H9 (cell line): Measurements from ENCODE around the gene FEM1C. TPM values are rescaled to one million over a fixed set of nuclear protein-coding genes. Genes with fewer than 3 reads are reported as not detected.

Experiments
- DNase-seq: peaks from one replicate; pipeline ENCODE4 v3.0.0-alpha.2; 2017
- H2AFZ ChIP-seq: one replicate; pipeline ENCODE4 v1.6.1; 2013; ENCODE audit warnings: mild to moderate bottlenecking, low read length, control low read depth, moderate library complexity
- H2AK5ac ChIP-seq: 2 replicates; pipeline ENCODE4 v1.6.1; 2013; ENCODE audit warnings: low read length, control low read depth, mixed read lengths; ENCODE audit not compliant: insufficient read length
- H2BK120ac ChIP-seq: one replicate; pipeline ENCODE4 v1.6.1; 2013; ENCODE audit warnings: low read depth, mild to moderate bottlenecking, low read length, control low read depth, inconsistent platforms; ENCODE audit not compliant: poor library complexity, severe bottlenecking
- H2BK12ac ChIP-seq: 2 replicates; pipeline ENCODE4 v1.6.1; 2013; ENCODE audit warnings: low read length, control low read depth, mixed read lengths, low read depth; ENCODE audit not compliant: insufficient read length
- H2BK15ac ChIP-seq: 2 replicates; pipeline ENCODE4 v1.6.1; 2013; ENCODE audit warnings: low read depth, low read length, control low read depth
- H2BK20ac ChIP-seq: one replicate; pipeline ENCODE4 v1.6.1; 2013; ENCODE audit warnings: low read depth, mild to moderate bottlenecking, low read length, control low read depth, inconsistent platforms; ENCODE audit not compliant: poor library complexity, severe bottlenecking
- H2BK5ac ChIP-seq: 2 replicates; pipeline ENCODE4 v1.6.1; 2013; ENCODE audit warnings: low read length, control low read depth, mixed read lengths; ENCODE audit not compliant: insufficient read length
- H3K14ac ChIP-seq: 2 replicates; pipeline ENCODE4 v1.6.1; 2013; ENCODE audit warnings: low read length, control low read depth; ENCODE audit not compliant: insufficient read depth
- H3K18ac ChIP-seq: 2 replicates; pipeline ENCODE4 v1.6.1; 2013; ENCODE audit warnings: low read depth, mild to moderate bottlenecking, mixed read lengths, low read length, control low read depth; ENCODE audit not compliant: insufficient read length
- H3K23ac ChIP-seq: 2 replicates; pipeline ENCODE4 v1.6.1; 2013; ENCODE audit warnings: low read length, control low read depth, mixed read lengths, low read depth; ENCODE audit not compliant: insufficient read length
- H3K23me2 ChIP-seq: 2 replicates; pipeline ENCODE4 v1.6.1; 2013; ENCODE audit warnings: low read depth, mild to moderate bottlenecking, mixed read lengths, low read length, control low read depth; ENCODE audit not compliant: insufficient read length, poor library complexity, severe bottlenecking
- H3K27ac ChIP-seq: 2 replicates; pipeline ENCODE4 v1.5.1; 2013; ENCODE audit warnings: low read length, control low read depth, mixed read lengths, low read depth; ENCODE audit not compliant: insufficient read length
- H3K27me3 ChIP-seq: 2 replicates; pipeline ENCODE4 v1.6.1; 2013; ENCODE audit warnings: low read length, control low read depth, inconsistent platforms; ENCODE audit not compliant: insufficient read depth
- H3K4ac ChIP-seq: 2 replicates; pipeline ENCODE4 v1.6.1; 2013; ENCODE audit warnings: low read depth, mild to moderate bottlenecking, control low read depth, inconsistent platforms, low read length, moderate library complexity
- H3K4me1 ChIP-seq: 2 replicates; pipeline ENCODE4 v1.6.1; 2013; ENCODE audit warnings: low read length, control low read depth, inconsistent platforms; ENCODE audit not compliant: insufficient read depth
- H3K4me2 ChIP-seq: 2 replicates; pipeline ENCODE4 v1.6.1; 2013; ENCODE audit warnings: low read length, control low read depth, mixed read lengths; ENCODE audit not compliant: insufficient read length, insufficient read depth
- H3K56ac ChIP-seq: 2 replicates; pipeline ENCODE4 v1.6.1; 2013; ENCODE audit warnings: low read depth, mild to moderate bottlenecking, mixed read lengths, low read length, control low read depth; ENCODE audit not compliant: insufficient read length
- H3K79me1 ChIP-seq: 2 replicates; pipeline ENCODE4 v1.6.1; 2013; ENCODE audit warnings: low read depth, mild to moderate bottlenecking, moderate library complexity, low read length, control low read depth, inconsistent platforms; ENCODE audit not compliant: insufficient read depth, poor library complexity, severe bottlenecking
- H3K79me2 ChIP-seq: 2 replicates; pipeline ENCODE4 v1.6.1; 2013; ENCODE audit warnings: low read length, control low read depth, inconsistent platforms; ENCODE audit not compliant: insufficient read depth
- H3K9ac ChIP-seq: 2 replicates; pipeline ENCODE4 v1.6.1; 2013; ENCODE audit warnings: low read length, control low read depth, mixed read lengths; ENCODE audit not compliant: insufficient read length; ENCODE audit errors: extremely low read depth
- H3K9me3 ChIP-seq: one replicate; pipeline ENCODE4 v1.6.1; 2013; ENCODE audit warnings: low read depth, low read length, inconsistent platforms; ENCODE audit not compliant: control insufficient read depth
- H3T11ph ChIP-seq: one replicate; pipeline ENCODE4 v1.6.1; 2013; ENCODE audit warnings: mild to moderate bottlenecking, low read length, control low read depth, inconsistent platforms
- H4K20me1 ChIP-seq: one replicate; pipeline ENCODE4 v1.6.1; 2013; ENCODE audit not compliant: control insufficient read depth, insufficient read length, insufficient read depth
- H4K5ac ChIP-seq: 2 replicates; pipeline ENCODE4 v1.6.1; 2013; ENCODE audit warnings: low read depth, mild to moderate bottlenecking, mixed read lengths, low read length, control low read depth; ENCODE audit not compliant: insufficient read length
- H4K8ac ChIP-seq: replicated peaks from 2 replicates; pipeline ENCODE4 v1.6.1; 2013; ENCODE audit warnings: low read length, control low read depth, mixed read lengths, low read depth; ENCODE audit not compliant: insufficient read length
- H4K91ac ChIP-seq: 2 replicates; pipeline ENCODE4 v1.6.1; 2013; ENCODE audit warnings: low read depth, mild to moderate bottlenecking, moderate library complexity, mixed read lengths, low read length, control low read depth; ENCODE audit not compliant: insufficient read length
- H3K27ac Mint-ChIP-seq, 3 experiments: 2 replicates in 2 of 3; 3 replicates in 1 of 3; pipeline ENCODE4 v1.8.0; 2020 to 2021; ENCODE audit warnings: mixed read lengths in 3 of 3, mild to moderate bottlenecking in 1 of 3, moderate library complexity in 1 of 3
- H3K27me3 Mint-ChIP-seq: 2 replicates; pipeline ENCODE4 v1.8.0; 2021; ENCODE audit warnings: low read depth, mild to moderate bottlenecking, moderate library complexity, mixed read lengths
- H3K36me3 Mint-ChIP-seq, 3 experiments: 2 replicates in 2 of 3; 3 replicates in 1 of 3; pipeline ENCODE4 v1.8.0; 2020 to 2021; ENCODE audit warnings: low read depth in 3 of 3, mixed read lengths in 3 of 3; ENCODE audit not compliant: insufficient read depth in 1 of 3
- H3K4me1 Mint-ChIP-seq, 2 experiments: 2 replicates each; pipeline ENCODE4 v1.8.0; 2020; ENCODE audit warnings: mixed read lengths in 2 of 2
- H3K4me3 Mint-ChIP-seq, 2 experiments: 2 replicates in 1 of 2; 3 replicates in 1 of 2; pipeline ENCODE4 v1.8.0; 2020 to 2021; ENCODE audit warnings: mild to moderate bottlenecking in 2 of 2, mixed read lengths in 2 of 2, moderate library complexity in 1 of 2
- H3K9me3 Mint-ChIP-seq, 2 experiments: 2 replicates in 1 of 2; 3 replicates in 1 of 2; pipeline ENCODE4 v1.8.0; 2020; ENCODE audit warnings: mild to moderate bottlenecking in 2 of 2, mixed read lengths in 2 of 2, moderate library complexity in 1 of 2
- WGBS: extraction: QIAGEN DNeasy Blood & Tissue Kit; methylation state at CpG from one replicate; pipeline ENCODE4 v1.1.7; 2013; ENCODE audit warnings: missing lambda C conversion rate, low lambda C conversion rate, mixed read lengths; ENCODE audit not compliant: insufficient read length; ENCODE audit errors: extremely low coverage; 5-methylcytosine and 5-hydroxymethylcytosine counted together
- total RNA-seq: library from RNA; stranded (reverse); gene quantifications from 2 replicates; pipeline ENCODE4 v1.2.1, GENCODE V29; 2021
- TF ChIP-seq, protein P1 (sequence below): fragments of 200-600 bp; sonication (generic); conservative IDR thresholded peaks from 3 replicates; pipeline ENCODE4 v1.8.0; 2021; ENCODE audit warnings: antibody characterized with exemption, mild to moderate bottlenecking

Gene FEM1C
- total RNA-seq, 1 experiment from 2014 or later, result 15.2 TPM

DNA sequence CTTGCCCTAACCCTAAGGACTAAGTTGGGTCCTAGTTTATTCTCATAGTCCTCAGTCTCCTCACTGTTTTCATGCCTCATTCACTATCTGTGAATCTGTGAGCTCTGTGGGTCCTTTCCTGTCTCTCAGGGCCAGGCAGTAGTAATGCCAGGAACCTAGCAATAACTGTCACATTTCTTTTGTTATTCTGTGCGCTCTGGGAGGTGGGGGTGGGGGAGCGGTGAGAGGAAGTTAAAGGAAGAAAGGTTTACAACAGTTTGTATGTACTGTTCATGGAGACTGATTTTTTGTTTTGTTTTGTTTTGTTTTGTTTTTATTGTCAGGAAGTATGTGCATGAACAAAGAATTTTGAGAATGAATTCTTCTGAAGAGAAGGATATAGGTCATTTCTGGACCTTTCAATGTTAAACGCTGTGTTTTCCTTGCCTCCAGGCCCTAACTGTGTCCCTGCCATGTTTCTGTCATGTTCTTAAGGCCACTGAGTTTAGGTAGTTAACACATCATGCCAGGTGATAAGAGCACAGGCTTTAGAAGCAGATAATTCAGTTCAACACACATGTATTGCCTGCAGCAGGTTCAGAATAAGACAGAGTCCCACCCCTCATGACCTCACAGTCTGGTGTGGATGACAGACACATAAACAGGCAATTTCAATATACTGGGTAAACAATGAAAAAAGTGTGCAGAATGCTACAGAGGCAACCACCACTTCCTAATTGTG, 13.3 kb upstream of the FEM1C start:
- Histone ChIP-seq H3K23me2 (no peaks in the 10 kb centered on the region), H2BK15ac (no peak overlapping the region), H3K18ac (no peak overlapping the region), H3K4me2 (peak overlapping the region; percentile 23), H4K5ac (no peak overlapping the region), H3K79me1 (no peaks in the 10 kb centered on the region), H3K4ac (no peak overlapping the region), H3K9me3 (no peaks in the 10 kb centered on the region), H2BK12ac (no peak overlapping the region), H2AK5ac (no peak overlapping the region), H3T11ph (no peak overlapping the region), H3K23ac (no peak overlapping the region), H3K56ac (no peak overlapping the region), H3K79me2 (no peaks in the 10 kb centered on the region), H3K14ac (no peak overlapping the region; the same call in 1 of the 2 replicates), H2AFZ (no peak overlapping the region), H3K27me3 (no peaks in the 10 kb centered on the region), H3K4me1 (peaks cover 6% of the 10 kb centered on the region; the same call in 1 of the 2 replicates), H2BK5ac (no peak overlapping the region), H2BK120ac (no peak overlapping the region), H2BK20ac (no peak overlapping the region), H3K27ac (no peak overlapping the region), H4K8ac (no peak overlapping the region), H4K91ac (no peak overlapping the region), H3K9ac (no peak overlapping the region), H4K20me1 (no peaks in the 10 kb centered on the region)
- peaks cover 9 to 18% of the 10 kb centered on the region in 2 experiments for H3K4me1 Mint-ChIP-seq
- no peaks in the 10 kb centered on the region for H3K27me3 Mint-ChIP-seq
- H3K9me3 Mint-ChIP-seq, result no peaks in the 10 kb centered on the region
- 0 out of 7 replicates have a peak overlapping the region, but pooled peaks of 1 of the 3 experiments have one; percentile 19 for H3K27ac Mint-ChIP-seq
- DNase-seq, result no peak
- TF ChIP-seq, protein P1, sequence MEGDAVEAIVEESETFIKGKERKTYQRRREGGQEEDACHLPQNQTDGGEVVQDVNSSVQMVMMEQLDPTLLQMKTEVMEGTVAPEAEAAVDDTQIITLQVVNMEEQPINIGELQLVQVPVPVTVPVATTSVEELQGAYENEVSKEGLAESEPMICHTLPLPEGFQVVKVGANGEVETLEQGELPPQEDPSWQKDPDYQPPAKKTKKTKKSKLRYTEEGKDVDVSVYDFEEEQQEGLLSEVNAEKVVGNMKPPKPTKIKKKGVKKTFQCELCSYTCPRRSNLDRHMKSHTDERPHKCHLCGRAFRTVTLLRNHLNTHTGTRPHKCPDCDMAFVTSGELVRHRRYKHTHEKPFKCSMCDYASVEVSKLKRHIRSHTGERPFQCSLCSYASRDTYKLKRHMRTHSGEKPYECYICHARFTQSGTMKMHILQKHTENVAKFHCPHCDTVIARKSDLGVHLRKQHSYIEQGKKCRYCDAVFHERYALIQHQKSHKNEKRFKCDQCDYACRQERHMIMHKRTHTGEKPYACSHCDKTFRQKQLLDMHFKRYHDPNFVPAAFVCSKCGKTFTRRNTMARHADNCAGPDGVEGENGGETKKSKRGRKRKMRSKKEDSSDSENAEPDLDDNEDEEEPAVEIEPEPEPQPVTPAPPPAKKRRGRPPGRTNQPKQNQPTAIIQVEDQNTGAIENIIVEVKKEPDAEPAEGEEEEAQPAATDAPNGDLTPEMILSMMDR, result no peak
- no CpG with 5 or more reads among the region's 3 CpGs for WGBS
- H3K4me3 Mint-ChIP-seq, result no peak overlapping the region
- H3K36me3 Mint-ChIP-seq, result no peaks in the 10 kb centered on the region
